SU-DHL-6 (cell line): ENCODE measurements around the gene BMAL2.

Experiments used
- H2AFZ ChIP-seq: fragments of 200-600 bp; sonication (generic); 2 replicates; pipeline ENCODE4 v1.6.1; 2014; ENCODE audit warnings: low read depth, mild to moderate bottlenecking, moderate library complexity, mixed read lengths, antibody characterized with exemption, low read length; ENCODE audit not compliant: severe bottlenecking
- H3F3A ChIP-seq: fragments of 200-600 bp; shearing (Covaris generic); 2 replicates; pipeline ENCODE4 v1.6.0; 2016; ENCODE audit warnings: antibody characterized with exemption, mild to moderate bottlenecking; ENCODE audit not compliant: insufficient read depth
- H3K27ac ChIP-seq: fragments of 200-600 bp; sonication (generic); 2 replicates; pipeline ENCODE4 v1.5.1; 2016; ENCODE audit warnings: low read depth, mild to moderate bottlenecking, low read length, moderate library complexity, mixed read lengths
- H3K27me3 ChIP-seq: fragments of 200-600 bp; sonication (generic), shearing (Covaris generic); 2 replicates; pipeline ENCODE4 v1.6.0; 2014; ENCODE audit warnings: mild to moderate bottlenecking, low read length
- H3K36me3 ChIP-seq: fragments of 200-600 bp; sonication (generic); 2 replicates; pipeline ENCODE4 v1.6.1; 2014; ENCODE audit warnings: mild to moderate bottlenecking, low read length, mixed read lengths
- H3K4me2 ChIP-seq: fragments of 300-600, 200-600 bp; shearing (Covaris generic), sonication (generic); 2 replicates; pipeline ENCODE4 v1.6.0; 2014; ENCODE audit warnings: low read length, low read depth, mild to moderate bottlenecking; ENCODE audit not compliant: poor library complexity, severe bottlenecking
- H3K4me3 ChIP-seq: fragments of 200-600 bp; sonication (generic); 2 replicates; pipeline ENCODE4 v1.5.1; 2014; ENCODE audit warnings: antibody characterized with exemption, low read length, mild to moderate bottlenecking, mixed read lengths; ENCODE audit not compliant: insufficient read depth, poor library complexity, severe bottlenecking
- H3K79me2 ChIP-seq: fragments of 200-600 bp; sonication (generic); 2 replicates; pipeline ENCODE4 v1.6.1; 2014; ENCODE audit warnings: mild to moderate bottlenecking, low read length, moderate library complexity; ENCODE audit not compliant: insufficient read depth
- H3K9ac ChIP-seq: fragments of 200-600 bp; sonication (generic); 2 replicates; pipeline ENCODE4 v1.7.0; 2014; ENCODE audit warnings: mild to moderate bottlenecking, low read length
- H3K9me2 ChIP-seq: fragments of 200-600 bp; sonication (generic); replicated peaks from 2 replicates; pipeline ENCODE4 v1.6.1; 2014; ENCODE audit warnings: low read length; ENCODE audit not compliant: insufficient read depth
- H3K9me3 ChIP-seq: fragments of 200-600 bp; sonication (generic); 2 replicates; pipeline ENCODE4 v1.6.1; 2014; ENCODE audit warnings: low read length, mixed read lengths; ENCODE audit not compliant: insufficient read depth
- H4K20me1 ChIP-seq: fragments of 200-600 bp; sonication (generic); 2 replicates; pipeline ENCODE4 v1.6.1; 2014; ENCODE audit warnings: low read depth, mild to moderate bottlenecking, antibody characterized with exemption, low read length, moderate library complexity, mixed read lengths
- CTCF ChIP-seq: fragments of 200-600 bp; sonication (generic); IDR thresholded peaks from one replicate; pipeline ENCODE4 v1.5.1; 2017; ENCODE audit warnings: antibody characterized with exemption, mild to moderate bottlenecking, low read length, moderate library complexity; ENCODE audit not compliant: insufficient read depth, poor library complexity, severe bottlenecking
- EZH2phosphoT487 ChIP-seq: fragments of 200-600 bp; sonication (generic), shearing (Covaris generic); conservative IDR thresholded peaks from 2 replicates; pipeline ENCODE4 v1.6.1; 2018; ENCODE audit warnings: mild to moderate bottlenecking, antibody characterized with exemption, low read length, moderate library complexity, mixed read lengths

BMAL2 gene

GRCh38 chr12:27303139-27304111, 29.2 kb upstream of the BMAL2 start:
- Histone ChIP-seq H4K20me1 (no peaks in the 10 kb centered on the region), H2AFZ (no peak overlapping the region), H3K27me3 (no peaks in the 10 kb centered on the region), H3K9me3 (no peaks in the 10 kb centered on the region), H3K9me2 (no peaks in the 10 kb centered on the region), H3K27ac (no peak overlapping the region), H3F3A (no peaks in the 10 kb centered on the region), H3K9ac (no peak overlapping the region), H3K79me2 (no peaks in the 10 kb centered on the region), H3K4me2 (no peak overlapping the region), H3K4me3 (no peak overlapping the region), H3K36me3 (no peaks in the 10 kb centered on the region)
- TF ChIP-seq CTCF = no peak
- no peak for TF ChIP-seq EZH2phosphoT487

GRCh38 chr12:27304856-27305255, 27.8 kb upstream of the BMAL2 start:
- Histone ChIP-seq H3K9me3 (no peaks in the 10 kb centered on the region), H2AFZ (peak overlapping the region; percentile 54), H3K27me3 (no peaks in the 10 kb centered on the region), H3K9ac (no peak overlapping the region), H3K79me2 (no peaks in the 10 kb centered on the region), H3K4me3 (no peak overlapping the region), H4K20me1 (no peaks in the 10 kb centered on the region), H3F3A (no peaks in the 10 kb centered on the region), H3K9me2 (no peaks in the 10 kb centered on the region), H3K36me3 (no peaks in the 10 kb centered on the region; the same call in 1 of the 2 replicates), H3K4me2 (no peak overlapping the region), H3K27ac (no peak overlapping the region)
- TF ChIP-seq CTCF (no peak), EZH2phosphoT487 (no peak)

GRCh38 chr12:27305673-27306456, 26.8 kb upstream of the BMAL2 start:
- no peaks in the 10 kb centered on the region for H3K27me3 ChIP-seq
- H3K9me3 ChIP-seq = no peaks in the 10 kb centered on the region
- no peaks in the 10 kb centered on the region for H3K79me2 ChIP-seq
- no peaks in the 10 kb centered on the region for H3K9me2 ChIP-seq
- H3K27ac ChIP-seq = no peak overlapping the region
- H3F3A ChIP-seq = no peaks in the 10 kb centered on the region
- no peak overlapping the region for H3K4me3 ChIP-seq
- no peak overlapping the region for H2AFZ ChIP-seq
- no peaks in the 10 kb centered on the region; the same call in 1 of the 2 replicates for H3K36me3 ChIP-seq
- H3K9ac ChIP-seq = no peak overlapping the region
- TF ChIP-seq CTCF (peak; percentile 29), EZH2phosphoT487 (no peak)
- no peak overlapping the region for H3K4me2 ChIP-seq
- H4K20me1 ChIP-seq = no peaks in the 10 kb centered on the region
